Measurements from ENCODE around the gene OR2T11.
A peak's percentile ranks its signal among the peaks of the same experiment; 100 is the strongest.
"Not testable (repeated sequence)": the region's sequence is repeated elsewhere in the genome, so short reads cannot be mapped to it uniquely, and the experiment has no call there.

Gene OR2T11, protein sequence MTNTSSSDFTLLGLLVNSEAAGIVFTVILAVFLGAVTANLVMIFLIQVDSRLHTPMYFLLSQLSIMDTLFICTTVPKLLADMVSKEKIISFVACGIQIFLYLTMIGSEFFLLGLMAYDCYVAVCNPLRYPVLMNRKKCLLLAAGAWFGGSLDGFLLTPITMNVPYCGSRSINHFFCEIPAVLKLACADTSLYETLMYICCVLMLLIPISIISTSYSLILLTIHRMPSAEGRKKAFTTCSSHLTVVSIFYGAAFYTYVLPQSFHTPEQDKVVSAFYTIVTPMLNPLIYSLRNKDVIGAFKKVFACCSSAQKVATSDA

DNA sequence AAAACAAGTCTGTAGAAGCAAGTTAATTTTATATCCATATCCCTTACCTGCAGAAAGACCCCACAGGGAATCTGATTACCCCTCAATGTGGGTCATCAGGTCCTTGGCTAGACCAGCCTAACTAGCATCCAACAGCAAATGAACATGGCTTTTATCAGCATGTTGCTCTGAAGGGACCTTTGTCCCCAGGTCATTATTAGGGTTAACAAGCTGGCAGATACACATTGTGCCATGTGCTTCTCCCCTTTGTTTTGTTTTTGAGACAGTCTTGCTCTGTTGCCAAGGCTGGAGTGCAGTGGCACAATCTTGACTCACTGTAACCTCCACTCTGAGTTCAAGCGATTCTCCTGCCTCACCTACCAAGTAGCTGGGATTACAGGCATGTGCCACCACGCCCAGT lies at the start of gene OR2T11:
OR2T11 (minus strand) TSS at position 101 of the 400 bp plus-strand sequence. CDS start 7,963 bp downstream, outside the sequence.
- H3K4me3 Mint-ChIP-seq; H3K27ac Mint-ChIP-seq; DNase-seq (ENCODE audit: low spot score in 2 of 2); H3K4me1 Mint-ChIP-seq; ATAC-seq (ENCODE audit: low read depth); H3K9me3 Mint-ChIP-seq; H3K36me3 Mint-ChIP-seq; H3K27me3 Mint-ChIP-seq: not testable (repeated sequence)

DNA sequence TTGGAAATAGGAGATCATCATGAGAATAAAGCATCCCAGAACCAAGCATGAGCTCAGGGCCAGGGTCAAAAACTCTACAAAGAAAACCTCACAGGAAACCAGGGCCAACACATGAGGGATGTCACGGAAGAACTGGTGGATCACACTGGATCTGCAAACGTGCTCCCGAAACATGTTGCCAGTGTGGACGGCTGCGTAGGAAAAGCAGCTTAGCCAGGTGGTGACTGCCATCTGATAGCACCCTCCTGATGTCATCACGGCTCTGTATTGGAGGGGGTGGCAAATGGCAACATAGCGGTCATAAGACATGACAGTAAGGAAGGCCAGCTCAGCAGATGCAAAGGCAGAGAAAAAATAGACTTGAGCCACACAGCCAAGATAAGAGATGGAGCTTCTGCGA lies 46.8 kb upstream of the OR2T11 start:
- H3K4me1 Mint-ChIP-seq = peaks cover under 1% of the 10 kb centered on the region
- H3K9me3 Mint-ChIP-seq = no peaks in the 10 kb centered on the region
- peaks cover 2% of the 10 kb centered on the region for H3K36me3 Mint-ChIP-seq
- DNase-seq (ENCODE audit: low spot score in 2 of 2) (no peak), ATAC-seq (ENCODE audit: low read depth) (no peak)
- no peak overlapping the region for H3K4me3 Mint-ChIP-seq
- no peak overlapping the region for H3K27ac Mint-ChIP-seq
- peaks cover 4% of the 10 kb centered on the region for H3K27me3 Mint-ChIP-seq

DNA sequence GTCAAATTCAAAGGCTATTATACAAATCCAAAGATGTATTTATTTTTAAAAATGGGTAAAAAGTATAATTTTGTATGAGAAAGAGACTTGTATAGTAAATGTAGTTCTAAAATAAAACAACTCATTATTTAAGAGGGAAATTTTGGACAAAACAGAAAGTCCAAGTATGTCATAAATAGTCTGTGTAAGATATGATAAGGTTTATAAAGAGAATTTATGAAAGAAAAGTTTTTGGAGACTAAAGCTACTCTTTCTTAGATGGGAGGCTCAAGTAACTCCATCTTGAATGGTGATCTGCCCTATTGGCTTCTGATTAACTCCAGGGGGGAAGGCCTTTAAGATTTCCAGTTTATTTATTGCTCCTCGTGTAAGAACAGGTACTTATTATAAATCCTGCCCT lies 35.1 kb upstream of the OR2T11 start:
- no peak for DNase-seq (ENCODE audit: low spot score in 2 of 2)
- H3K27me3 Mint-ChIP-seq = no peaks in the 10 kb centered on the region
- no peak overlapping the region for H3K27ac Mint-ChIP-seq
- ATAC-seq (ENCODE audit: low read depth) = no peak
- no peaks in the 10 kb centered on the region for H3K9me3 Mint-ChIP-seq
- peaks cover 3% of the 10 kb centered on the region for H3K36me3 Mint-ChIP-seq
- H3K4me3 Mint-ChIP-seq = no peak overlapping the region
- no peaks in the 10 kb centered on the region for H3K4me1 Mint-ChIP-seq

DNA sequence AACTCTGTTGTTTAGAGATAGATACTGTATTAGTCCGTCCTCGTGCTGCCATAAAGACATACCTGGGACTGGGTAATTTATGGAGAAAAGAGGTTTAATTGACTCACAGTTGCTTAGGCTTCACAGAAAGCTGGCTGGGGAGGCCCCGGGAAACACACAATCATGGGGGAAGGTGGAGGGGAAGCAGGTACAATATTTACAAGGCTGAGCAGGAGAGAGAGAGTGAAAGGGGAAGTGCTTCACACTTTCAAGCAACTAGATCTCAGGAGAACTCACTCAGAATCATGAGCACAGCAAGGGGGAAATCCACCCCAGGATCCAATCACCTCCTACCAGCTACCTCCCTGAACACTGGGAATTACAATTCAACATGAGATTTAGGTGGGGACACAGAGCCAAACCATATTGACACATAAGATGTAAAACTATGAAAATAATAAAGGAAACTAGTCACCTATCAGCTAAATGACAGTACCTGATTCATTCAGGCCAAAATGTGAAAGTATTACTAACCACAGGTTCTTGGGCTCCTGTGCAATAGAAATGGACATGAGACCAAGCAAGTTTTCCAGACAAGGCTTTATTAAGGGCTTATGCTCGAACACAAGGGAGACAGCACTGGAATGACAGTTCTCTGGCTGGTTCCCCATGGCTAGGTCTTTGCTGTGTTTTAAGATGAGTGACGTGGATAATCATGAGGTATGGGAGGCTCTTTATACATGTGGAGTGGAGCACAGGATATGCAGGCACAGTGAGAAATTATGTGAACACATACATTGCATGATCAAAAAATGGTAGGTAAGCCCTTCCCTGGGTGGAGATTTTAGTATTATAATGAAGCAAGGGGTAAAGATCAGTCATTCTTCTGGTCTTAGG lies 28.8 kb upstream of the OR2T11 start:
- not testable (repeated sequence) for H3K27me3 Mint-ChIP-seq, H3K4me3 Mint-ChIP-seq, H3K9me3 Mint-ChIP-seq, H3K36me3 Mint-ChIP-seq
- peak; percentile 98 for ATAC-seq (ENCODE audit: low read depth)
- H3K4me1 Mint-ChIP-seq = peaks cover 22% of the 10 kb centered on the region
- peak overlapping the region; percentile 98 for H3K27ac Mint-ChIP-seq
- peak; percentile 30 to 56 for DNase-seq (ENCODE audit: low spot score in 2 of 2)

DNA sequence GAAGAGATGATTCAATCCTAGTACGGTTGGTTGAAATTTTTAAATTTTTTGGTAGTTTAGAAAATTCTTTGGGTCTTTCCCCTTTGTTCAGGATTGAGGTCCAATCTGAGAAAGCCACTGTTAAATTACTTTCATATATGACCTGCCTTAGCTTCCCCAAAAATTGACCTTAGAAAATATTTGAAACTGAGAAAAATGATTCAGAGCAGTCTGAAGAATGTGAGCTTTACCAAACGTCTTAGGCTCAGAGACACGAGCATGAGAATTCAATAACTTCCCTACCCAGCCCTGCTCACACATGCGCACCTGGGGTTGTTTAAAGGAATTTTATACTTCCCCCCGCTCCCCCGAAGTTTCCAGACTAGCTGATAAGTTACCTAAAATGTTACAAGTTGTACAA lies 21.9 kb upstream of the OR2T11 start:
- H3K4me1 Mint-ChIP-seq; H3K9me3 Mint-ChIP-seq; ATAC-seq (ENCODE audit: low read depth): not testable (repeated sequence)

DNA sequence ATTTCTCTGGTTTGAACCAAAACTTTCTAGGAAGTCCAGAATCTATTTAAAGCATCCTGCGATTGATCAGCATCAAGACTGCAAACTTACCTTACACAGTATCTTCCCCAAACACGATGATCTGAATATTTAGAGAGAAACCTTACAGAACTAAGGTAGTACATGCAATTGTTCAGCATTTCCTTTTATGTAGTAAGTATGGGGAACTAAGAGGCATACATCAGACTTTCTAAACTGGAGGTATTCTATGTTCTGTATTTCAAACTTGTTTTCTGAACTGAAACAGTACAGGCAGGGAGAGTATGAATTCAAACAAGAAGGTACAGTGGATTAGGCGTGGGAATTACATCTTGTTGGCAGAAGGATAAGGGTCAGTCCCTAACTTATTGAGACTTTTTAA lies 20.5 kb upstream of the OR2T11 start, which contains the start of gene OR2T27:
OR2T27 (minus strand) TSS at position 175 of the 400 bp plus-strand sequence. CDS start 4,644 bp downstream, outside the sequence.
- not testable (repeated sequence) for H3K9me3 Mint-ChIP-seq; H3K27me3 Mint-ChIP-seq; H3K27ac Mint-ChIP-seq; ATAC-seq (ENCODE audit: low read depth); DNase-seq (ENCODE audit: low spot score in 2 of 2); H3K4me3 Mint-ChIP-seq; H3K36me3 Mint-ChIP-seq; H3K4me1 Mint-ChIP-seq

More for the DNA sequence above, 21.9 kb upstream of the OR2T11 start:
- not testable (repeated sequence) for H3K4me3 Mint-ChIP-seq; H3K36me3 Mint-ChIP-seq; DNase-seq (ENCODE audit: low spot score in 2 of 2); H3K27me3 Mint-ChIP-seq; H3K27ac Mint-ChIP-seq

DNA sequence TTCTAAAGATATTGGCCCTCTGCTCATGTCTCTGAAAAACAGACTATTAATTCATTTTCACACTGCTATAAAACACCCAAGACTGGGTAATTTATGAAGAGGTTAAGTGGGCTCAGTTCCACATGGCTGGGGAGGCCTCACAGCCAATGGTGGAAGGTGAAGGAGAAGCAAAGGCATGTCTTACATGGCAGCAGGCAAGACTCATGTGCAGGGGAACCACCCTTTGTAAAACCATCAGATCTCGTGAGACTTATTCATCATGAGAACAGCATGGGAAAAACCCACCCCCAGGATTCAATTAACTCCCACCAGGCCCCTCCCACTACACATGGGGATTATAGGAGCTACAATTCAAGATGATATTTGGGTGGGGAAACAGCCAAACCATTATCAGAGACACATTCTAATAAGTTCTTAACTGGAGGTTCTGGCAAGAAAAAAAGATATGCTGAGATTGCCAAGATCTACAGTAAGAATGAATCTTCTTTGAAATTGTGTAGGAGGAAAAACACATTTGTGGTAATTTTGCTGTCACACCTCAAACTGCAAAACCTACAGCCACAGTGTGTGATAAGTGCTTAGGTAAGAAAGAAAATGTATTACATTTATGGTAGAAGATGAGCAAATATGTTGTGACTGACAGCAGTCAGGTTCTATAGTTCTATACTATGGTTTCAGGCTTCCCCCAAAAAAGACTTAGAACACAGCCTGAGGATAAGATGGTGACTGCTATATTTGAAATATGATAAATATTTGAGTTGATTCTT lies 14.1 kb upstream of the OR2T11 start:
- H3K27ac Mint-ChIP-seq; H3K36me3 Mint-ChIP-seq; ATAC-seq (ENCODE audit: low read depth); DNase-seq (ENCODE audit: low spot score in 2 of 2); H3K27me3 Mint-ChIP-seq; H3K9me3 Mint-ChIP-seq; H3K4me1 Mint-ChIP-seq; H3K4me3 Mint-ChIP-seq: not testable (repeated sequence)

DNA sequence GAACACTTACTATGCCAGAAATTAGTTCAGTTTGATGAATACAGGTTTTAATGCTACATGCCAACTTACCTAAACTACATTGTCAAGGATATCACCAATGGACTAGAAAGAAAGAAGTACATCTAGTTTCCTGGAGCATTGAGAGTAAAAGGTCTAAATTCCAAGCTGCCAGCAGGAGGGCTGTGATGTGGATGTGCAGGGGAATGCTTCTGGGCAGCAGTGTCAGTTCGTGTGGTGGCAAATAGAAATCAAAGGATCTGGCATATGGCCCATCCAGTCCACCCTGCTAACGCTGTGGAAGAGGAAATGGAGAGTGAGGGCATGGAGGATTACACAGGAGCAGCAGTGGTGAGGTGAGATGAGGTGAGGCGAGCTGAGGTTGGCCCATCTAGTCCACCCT lies 10.3 kb upstream of the OR2T11 start, which contains the start of gene OR2T35:
OR2T35 (minus strand) TSS at position 101 of the 400 bp plus-strand sequence. CDS start 6,020 bp downstream, outside the sequence.
- ATAC-seq (ENCODE audit: low read depth); DNase-seq (ENCODE audit: low spot score in 2 of 2); H3K4me3 Mint-ChIP-seq: not testable (repeated sequence)

DNA sequence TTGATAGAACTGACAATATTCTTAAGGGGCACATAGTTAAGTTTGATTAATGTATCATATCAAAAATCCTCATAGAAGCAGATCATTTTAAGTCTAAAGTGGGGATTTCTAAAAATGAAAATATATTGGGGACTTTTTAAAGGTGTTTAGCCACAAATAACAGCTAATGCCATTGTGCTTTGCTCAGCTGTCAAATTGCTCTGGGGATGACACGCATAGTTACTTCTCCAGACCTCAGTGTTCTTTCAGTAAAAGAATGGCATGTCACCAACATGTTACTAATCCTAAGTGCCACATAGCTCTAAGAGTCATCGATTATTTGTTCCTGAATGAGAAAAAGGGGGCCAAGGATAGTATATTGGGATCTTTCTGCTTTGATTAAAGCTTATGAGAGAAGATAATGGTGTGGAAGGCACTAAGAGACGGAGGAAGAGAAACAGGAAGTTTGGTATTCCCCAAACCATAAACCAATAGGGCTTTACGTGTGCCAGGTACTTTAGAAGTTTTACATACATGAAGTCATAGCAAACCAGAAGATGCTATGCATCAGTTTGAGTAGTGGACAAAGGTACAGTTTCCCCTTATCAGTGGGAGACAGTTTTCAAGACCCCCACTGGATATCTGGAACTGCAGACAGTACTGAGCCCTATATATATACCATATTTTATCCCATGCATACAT lies 8.2 kb upstream of the OR2T11 start:
- not testable (repeated sequence) for H3K27ac Mint-ChIP-seq; H3K4me3 Mint-ChIP-seq; H3K27me3 Mint-ChIP-seq; H3K4me1 Mint-ChIP-seq; H3K9me3 Mint-ChIP-seq; H3K36me3 Mint-ChIP-seq; DNase-seq (ENCODE audit: low spot score in 2 of 2)
- ATAC-seq (ENCODE audit: low read depth) = peak; percentile 92

More for the DNA sequence above, 10.3 kb upstream of the OR2T11 start, which contains the start of gene OR2T35:
- not testable (repeated sequence) for H3K4me1 Mint-ChIP-seq, H3K27ac Mint-ChIP-seq, H3K36me3 Mint-ChIP-seq, H3K27me3 Mint-ChIP-seq, H3K9me3 Mint-ChIP-seq

DNA sequence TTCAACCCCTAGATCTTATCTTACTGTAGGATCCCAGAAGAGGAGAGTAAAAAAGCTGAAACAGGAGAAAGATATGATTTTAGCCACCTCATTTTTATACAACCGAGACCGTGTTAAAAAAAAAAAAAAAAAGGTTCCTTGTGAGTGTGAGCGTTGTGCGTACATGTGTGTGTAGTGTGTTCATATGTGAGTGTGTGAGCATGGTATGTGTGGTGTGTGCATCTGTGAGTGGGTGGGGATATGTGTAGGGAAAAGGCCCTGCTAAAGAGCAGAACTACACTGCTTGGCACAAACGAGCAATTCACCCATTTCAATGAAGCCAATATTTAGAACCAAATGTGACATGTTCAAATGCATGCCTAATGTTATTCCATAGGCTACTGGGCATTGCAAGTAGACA lies 6.7 kb upstream of the OR2T11 start:
- ATAC-seq (ENCODE audit: low read depth); H3K36me3 Mint-ChIP-seq; H3K4me1 Mint-ChIP-seq; H3K9me3 Mint-ChIP-seq; H3K27ac Mint-ChIP-seq; H3K27me3 Mint-ChIP-seq; DNase-seq (ENCODE audit: low spot score in 2 of 2); H3K4me3 Mint-ChIP-seq: not testable (repeated sequence)

DNA sequence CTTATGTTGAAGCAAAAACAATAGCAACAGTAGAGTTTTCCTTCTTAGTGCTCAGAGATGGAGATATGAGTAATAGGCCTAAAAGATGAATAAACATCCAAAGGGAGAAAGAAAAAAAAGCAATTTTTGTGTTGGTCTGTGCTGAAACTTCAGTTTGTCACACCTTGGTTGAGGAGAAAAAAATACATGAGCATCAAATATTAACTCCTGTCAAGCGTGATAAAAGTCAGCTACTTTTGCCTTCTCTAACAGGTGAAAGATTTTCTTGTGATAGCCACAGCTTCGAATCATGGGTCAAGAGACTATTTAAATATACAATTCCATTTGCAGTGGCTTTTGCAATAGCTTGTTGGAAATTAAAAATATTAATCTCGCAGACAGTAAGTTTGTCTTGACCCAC lies 6.0 kb upstream of the OR2T11 start:
- DNase-seq (ENCODE audit: low spot score in 2 of 2); ATAC-seq (ENCODE audit: low read depth); H3K27ac Mint-ChIP-seq; H3K4me1 Mint-ChIP-seq; H3K36me3 Mint-ChIP-seq; H3K4me3 Mint-ChIP-seq; H3K9me3 Mint-ChIP-seq; H3K27me3 Mint-ChIP-seq: not testable (repeated sequence)

DNA sequence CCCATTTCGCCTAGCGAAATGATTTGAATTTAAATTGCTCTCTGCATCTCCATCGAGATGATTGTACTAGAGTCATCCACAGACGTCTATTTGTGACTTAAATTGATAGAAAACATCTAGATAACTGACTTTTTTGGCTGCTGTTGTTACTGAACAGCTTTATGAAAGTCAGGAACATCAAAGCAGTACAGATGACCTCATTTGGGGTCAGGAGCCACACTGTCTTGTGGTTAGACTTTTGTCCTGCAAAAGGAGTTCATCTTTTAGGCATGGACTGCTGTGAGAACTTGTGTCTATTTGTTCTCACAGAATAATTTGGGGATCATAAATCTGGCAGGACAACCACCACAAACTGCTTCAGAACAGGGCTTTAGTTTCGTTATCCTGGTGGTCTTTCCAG lies 4.8 kb upstream of the OR2T11 start:
- H3K9me3 Mint-ChIP-seq; H3K27ac Mint-ChIP-seq; H3K36me3 Mint-ChIP-seq; H3K4me3 Mint-ChIP-seq; H3K27me3 Mint-ChIP-seq; H3K4me1 Mint-ChIP-seq; ATAC-seq (ENCODE audit: low read depth); DNase-seq (ENCODE audit: low spot score in 2 of 2): not testable (repeated sequence)

DNA sequence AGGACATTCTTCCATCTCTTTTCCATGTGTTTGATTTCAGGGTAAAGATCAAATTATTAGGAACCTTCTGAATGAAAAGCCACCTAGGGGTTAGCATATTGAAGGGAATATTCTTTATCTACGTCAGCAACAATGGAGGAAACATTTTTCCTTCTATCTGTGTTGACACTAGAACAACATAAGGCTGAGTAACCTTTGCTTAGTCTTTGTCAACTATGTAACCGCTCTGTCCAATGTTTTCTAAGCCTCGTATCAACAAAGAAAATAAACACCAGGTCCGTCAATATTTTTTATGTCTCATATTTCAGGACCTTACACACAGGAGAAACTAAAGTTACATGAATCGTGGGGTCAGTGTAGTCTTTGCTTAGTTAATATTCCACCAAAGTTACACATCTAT lies 1.7 kb upstream of the OR2T11 start:
- H3K27ac Mint-ChIP-seq; ATAC-seq (ENCODE audit: low read depth); H3K4me1 Mint-ChIP-seq; DNase-seq (ENCODE audit: low spot score in 2 of 2); H3K4me3 Mint-ChIP-seq; H3K36me3 Mint-ChIP-seq; H3K27me3 Mint-ChIP-seq; H3K9me3 Mint-ChIP-seq: not testable (repeated sequence)
